GM23248 (cell line): ENCODE results near the gene GTPBP4.

Experiments
- EZH2 ChIP-seq: fragments of 200-600 bp; sonication (generic); IDR thresholded peaks from 2 replicates; pipeline ENCODE4 v1.6.1; 2018; ENCODE audit warnings: antibody characterized with exemption, mild to moderate bottlenecking; ENCODE audit not compliant: insufficient read depth, poor library complexity, severe bottlenecking
- EZH2phosphoT487 ChIP-seq: fragments of 200-600 bp; sonication (generic); IDR thresholded peaks from 2 replicates; pipeline ENCODE4 v1.6.1; 2018; ENCODE audit warnings: antibody characterized with exemption, moderate library complexity, mild to moderate bottlenecking, low read depth; ENCODE audit not compliant: insufficient read depth

- TF ChIP-seq EZH2 (no peak), EZH2phosphoT487 (no peak)
Measured at GRCh38 chr10:976316-976715, 11.9 kb upstream of the GTPBP4 start.
